CD4-positive, alpha-beta T cell treated with Interleukin-4 for 1 hour (primary cell): ENCODE measurements around the gene MDM4.
A peak's percentile ranks its signal among the peaks of the same experiment; 100 is the strongest.
"Not testable (repeated sequence)": the region's sequence is repeated elsewhere in the genome, so short reads cannot be mapped to it uniquely, and the experiment has no call there.

Experiments
- DNase-seq, 2 donors: peaks; one replicate each; pipeline ENCODE4 v3.0.0-alpha.2; 2020 to 2022

MDM4 gene

DNA sequence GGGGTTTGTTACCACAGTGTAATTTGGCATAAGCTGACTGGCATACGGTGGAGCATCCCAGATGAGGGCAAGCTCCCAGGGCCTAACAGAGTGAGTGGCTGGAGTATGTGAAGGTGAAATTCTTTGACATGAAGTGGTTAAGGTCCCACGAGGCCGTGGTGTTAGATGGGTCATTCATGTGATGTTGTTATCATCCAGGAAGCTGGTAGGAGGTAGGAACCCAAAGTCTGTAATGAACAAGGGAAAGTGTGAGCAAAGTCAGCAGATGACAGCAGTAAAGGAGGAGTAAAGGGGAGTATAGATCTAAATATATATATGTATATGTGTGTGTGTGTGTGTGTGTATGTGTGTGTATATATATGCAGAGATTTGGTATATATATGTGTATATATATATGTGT is 47.6 kb downstream of the MDM4 start:
- DNase-seq: no peak

DNA sequence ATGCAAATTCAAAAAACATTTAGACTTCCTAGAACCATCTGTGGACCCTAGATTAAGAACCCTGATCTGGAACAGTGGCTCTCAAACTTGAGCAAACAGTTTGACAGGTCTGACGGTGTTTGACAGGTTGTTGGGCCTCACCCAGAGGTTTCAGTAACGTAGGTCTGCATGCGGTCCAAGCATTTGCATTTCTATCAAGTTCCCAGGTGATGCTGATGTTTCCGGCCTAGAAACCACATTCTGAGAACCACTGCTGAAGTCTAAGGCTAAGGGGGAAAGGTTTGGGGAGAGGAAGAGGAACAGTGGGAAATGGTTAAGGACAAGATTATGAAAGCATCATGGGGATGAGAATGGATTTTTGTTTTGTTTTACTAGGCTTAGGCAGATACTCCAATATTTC is 48.6 kb downstream of the MDM4 start:
- DNase-seq: peak; percentile 34 to 58

GRCh38 chr1:204565617-204566582 is 49.7 kb downstream of the MDM4 start:
- peak; percentile 78 to 84 for DNase-seq

DNA sequence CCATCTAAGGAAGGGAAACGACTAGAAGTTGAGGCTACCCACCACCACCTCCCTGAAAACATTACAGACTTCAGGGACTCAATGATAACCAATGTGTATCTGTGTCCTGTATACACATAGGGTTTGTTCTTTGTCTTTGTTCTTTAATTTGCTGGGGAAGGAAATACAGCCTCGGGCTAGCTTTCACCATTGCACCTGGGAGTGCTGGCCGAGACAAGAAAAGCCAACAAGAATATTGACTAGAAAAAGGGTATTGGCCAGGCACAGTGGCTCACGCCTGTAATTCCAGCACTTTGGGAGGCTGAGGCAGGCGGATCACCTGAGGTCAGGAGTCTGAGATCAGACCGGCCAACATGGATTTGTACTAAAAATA is 50.4 kb downstream of the MDM4 start:
- DNase-seq: no peak

DNA sequence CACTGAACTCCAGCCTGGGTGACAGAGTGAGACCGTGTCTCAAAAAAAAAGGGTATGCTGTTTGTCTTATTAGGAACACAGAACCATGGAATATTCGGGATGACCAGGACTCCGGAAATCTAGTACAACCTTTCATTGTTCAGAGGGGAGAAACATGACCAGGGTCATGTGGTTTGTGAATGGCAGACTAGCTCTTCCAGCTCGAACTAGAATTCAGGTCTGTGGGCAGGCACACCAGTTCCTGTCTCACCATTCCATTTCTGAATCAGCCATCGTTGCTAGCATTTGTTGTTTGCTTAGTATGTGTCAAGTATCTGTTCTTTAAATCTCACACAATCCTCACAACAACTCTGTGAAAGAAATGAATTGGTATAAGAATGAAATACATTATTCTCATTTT is 50.9 kb downstream of the MDM4 start:
- DNase-seq: no peak

DNA sequence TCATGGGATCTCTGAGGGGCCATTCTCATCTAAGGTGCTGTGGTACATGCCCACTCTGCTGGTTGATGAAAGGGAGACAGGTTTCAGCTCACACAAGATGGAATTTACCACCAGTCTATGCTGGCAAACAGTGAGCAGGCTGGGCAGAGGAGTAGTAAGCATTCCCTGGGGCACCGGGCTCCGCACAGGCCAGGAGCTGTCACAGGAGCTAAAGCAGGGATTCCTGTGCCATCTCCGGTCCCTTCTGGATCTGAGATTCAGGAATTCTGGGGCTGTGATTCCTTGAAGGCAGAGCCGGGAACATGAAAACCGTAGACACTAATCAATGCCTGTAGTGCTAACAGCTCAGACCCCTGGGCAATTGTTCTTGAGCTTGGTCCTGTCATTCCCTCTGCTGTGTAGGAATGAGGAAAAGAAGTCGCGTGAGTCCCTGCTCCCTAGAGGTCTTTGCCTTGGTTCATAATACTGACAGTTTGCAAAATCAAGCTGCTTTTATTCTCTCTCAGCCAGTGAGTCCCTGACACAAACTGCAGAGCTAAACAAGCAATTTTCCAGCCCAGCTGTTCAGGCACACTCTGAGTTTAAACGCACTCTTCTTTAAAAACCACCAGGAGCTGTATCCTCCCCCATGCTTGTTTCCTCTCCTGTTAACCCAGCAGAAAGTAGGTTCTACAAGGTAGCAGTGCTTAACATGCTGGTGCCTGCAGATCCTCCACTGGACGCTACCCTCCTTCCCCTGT is 52.5 kb downstream of the MDM4 start:
- no peak for DNase-seq

GRCh38 chr1:204569478-204569877 is 53.3 kb downstream of the MDM4 start:
- DNase-seq: no peak

DNA sequence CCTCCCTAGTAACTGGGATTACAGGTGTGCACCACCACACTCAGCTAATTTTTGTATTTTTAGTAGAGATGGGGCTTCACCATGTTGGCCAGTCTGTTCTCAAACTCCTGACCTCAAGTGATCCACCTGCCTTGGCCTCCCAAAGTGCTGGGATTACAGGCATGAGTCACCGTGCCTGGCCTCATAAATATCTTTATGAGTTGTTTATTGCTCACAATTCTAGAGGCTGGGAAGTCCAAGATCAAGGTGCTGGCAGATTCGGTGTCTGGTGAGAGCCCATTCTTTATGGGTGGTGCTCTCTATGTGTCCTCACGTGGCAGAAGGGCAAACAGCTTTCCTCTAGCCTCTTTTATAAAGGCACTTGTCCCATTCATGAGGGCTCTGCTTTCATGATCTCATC is 53.8 kb downstream of the MDM4 start:
- not testable (repeated sequence) for DNase-seq

DNA sequence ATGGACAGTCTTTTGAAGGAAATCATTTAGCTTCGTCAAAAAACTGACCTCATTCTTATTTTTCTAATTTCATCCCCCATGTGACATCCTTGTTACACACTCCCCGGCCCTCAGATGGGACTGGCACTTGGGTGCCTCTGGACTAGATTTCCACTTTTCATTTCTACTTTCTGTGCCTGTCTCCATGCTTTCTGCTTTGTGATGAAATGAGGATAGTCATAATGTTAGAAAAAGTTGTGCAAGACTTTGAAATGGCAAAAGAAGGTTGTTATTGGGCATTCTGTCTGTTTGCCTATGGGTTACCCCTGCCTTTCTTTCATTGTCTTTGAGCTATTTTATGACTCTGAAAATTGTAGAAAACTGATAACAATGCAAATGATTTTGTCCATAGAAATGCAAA is 54.9 kb downstream of the MDM4 start:
- no peak for DNase-seq

DNA sequence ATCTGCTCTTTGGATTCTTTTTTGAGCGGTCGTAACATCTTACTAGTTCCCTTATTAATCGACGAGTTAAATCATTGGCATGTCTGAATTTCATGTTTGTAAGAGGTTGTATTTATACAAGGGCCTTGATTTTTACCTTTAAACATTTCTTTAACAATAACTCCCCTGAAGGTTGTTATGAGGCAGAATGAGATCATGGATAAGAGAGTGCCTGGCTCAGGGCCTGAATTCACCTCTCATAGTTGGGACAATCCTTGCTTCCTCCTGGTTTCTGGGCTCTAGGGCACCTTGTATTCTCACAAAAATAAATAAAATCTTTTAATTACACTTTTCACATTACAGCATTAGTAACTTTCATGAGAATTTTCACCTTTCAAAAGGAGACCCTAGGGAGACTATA is 55.4 kb downstream of the MDM4 start:
- no peak for DNase-seq

- DNase-seq: no peak
Measured at GRCh38 chr1:204572923-204573922, 57.0 kb downstream of the MDM4 start.

DNA sequence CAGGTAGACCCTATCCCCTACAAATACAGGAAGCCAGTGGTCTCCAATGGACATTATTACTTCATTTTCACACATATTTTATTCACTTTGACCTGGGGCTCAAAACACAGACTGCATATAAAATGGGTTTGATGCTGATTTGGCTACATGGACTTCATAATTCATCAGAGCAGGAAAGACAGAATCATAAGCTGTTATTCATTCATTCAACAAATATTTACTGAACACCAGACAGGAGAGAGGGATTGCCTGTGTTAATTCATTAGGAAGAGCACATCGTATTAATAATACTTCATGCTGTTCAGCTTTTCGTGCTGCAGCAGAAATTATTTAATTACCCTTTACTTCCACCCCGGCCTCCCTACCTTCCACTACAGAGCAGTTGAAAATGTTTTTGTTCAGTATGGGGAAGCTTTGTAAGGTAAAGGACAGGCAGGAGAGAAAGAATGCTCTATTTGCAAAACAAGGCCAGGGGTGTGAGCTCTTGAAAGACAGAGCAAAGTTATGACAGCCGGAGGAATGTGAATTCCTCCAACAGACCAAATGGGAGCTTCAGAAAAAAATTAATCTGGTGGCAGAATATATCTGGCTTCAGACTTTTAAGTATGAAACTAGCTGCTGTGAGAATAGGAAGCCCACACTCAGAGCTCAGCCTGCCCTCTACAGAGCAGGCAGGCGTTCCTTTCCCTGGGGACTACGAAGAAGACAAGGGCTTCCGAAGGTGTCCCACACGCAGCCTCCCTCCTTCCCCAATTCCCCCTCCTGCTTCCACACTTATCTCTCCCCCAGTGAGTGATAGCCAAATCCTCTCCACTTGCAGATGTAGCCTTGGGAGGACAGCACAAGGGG is 58.0 kb downstream of the MDM4 start:
- DNase-seq: no peak

DNA sequence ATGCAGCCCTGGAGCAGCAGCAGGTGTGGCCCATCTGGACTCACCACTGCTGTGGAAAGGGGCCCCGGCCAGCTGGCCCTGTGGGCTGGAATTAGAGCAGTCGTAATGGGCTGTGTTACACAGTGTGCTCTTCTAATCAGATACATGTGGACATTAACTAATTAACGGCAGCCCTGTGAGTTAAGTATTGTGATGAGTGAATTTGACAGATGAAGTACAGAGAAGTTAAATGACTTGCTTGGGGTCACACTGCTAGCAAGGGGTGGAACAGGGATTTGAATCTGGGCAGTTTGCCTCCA is 58.6 kb downstream of the MDM4 start:
- no peak for DNase-seq

DNA sequence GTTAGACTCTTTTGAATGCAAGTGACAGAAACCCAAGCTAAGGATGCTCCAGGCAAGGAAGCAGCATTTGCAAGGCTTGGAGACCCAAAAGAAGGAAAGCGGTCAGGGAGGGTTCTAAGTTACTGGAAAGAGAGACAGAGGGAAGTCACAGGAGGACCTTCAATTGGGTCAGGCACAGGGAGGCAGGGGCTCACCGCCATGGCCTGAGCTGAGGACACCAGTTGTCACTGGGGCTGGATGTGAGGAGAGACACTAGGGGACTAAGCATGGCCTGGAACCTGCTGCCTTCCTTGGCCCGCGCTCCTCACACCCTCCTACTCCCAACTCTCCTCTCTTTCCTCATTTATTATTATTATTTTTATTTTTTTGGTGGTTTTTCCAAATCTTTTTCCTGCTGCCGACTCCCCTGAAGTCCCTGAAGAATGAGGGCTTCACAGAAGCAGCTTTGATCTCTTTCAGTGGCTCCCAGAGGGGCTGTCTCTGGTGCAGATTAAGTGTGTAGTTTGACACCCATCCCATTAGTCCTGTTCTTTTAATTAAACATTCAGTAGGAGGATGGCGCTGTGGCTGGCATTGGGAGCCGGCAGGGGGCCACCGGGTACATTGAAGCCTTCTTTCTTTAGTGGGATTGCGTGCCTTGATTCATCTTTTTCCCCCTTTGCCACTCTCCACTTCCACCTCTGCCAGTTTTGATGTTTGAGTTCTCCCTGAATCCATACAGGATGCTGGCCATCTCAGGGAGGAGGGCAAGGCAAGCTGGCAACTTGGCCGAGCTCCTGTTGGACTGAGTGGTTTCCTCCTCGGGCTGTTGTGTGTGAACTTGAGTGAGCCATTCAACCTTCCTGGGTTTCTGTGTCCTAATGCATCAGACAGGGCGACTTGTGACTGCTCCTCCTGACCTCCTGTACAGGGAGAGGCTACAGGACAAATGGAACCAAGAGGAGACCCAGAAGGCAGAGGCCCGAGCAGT is 59.3 kb downstream of the MDM4 start:
- no peak for DNase-seq

DNA sequence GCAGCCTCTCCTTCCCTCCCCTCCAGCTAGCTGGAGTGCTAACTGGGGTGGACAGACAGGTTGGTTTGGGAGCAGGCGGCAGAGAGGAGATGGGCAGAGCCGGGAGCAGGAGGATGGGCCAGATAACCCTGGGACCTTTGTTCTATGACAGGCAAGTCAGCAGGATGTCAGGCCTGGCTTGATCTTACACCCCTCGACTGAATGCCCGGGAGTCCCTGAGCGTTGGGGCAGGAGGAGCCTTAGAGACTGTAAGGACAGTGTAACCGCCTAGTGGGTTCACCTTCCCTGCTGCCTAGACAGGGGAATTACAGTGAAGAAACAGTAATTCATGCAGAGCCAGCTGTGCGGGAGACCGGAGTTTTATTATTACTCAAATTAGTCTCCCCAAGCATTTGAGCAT is 60.2 kb downstream of the MDM4 start:
- no peak for DNase-seq

DNA sequence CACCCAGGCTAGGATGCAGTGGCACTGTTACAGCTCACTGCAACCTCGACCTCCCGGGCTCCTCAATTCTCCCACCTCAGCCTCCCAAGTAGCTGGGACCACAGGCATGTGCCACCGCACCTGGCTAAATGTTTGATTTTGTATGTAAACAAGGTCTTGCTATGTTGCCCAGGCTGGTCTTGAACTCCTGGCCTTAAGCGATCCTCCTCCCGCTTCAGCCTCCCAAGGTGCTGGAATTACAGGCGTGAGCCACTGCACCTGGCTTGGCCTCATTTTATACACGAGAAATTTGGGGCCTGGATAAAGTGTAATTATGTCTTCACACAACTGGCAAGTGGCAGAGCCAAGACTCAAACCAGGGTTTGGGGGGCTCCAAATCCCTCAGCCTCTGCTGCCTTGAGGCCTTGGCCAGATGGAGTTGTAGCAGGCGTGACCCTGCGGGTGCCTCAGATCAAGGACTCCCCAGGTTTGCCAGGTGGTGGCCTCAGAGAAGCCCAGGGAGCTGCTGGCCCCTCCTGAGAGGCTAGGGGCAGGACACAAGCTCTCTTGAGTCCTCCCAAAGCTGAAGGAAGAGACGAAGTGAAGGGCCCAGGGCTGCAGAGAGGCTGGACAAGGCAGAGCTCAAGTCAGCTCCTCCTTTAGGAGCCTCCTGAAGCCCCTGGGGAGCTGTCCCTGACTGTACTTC is 61.7 kb downstream of the MDM4 start:
- DNase-seq: no peak

DNA sequence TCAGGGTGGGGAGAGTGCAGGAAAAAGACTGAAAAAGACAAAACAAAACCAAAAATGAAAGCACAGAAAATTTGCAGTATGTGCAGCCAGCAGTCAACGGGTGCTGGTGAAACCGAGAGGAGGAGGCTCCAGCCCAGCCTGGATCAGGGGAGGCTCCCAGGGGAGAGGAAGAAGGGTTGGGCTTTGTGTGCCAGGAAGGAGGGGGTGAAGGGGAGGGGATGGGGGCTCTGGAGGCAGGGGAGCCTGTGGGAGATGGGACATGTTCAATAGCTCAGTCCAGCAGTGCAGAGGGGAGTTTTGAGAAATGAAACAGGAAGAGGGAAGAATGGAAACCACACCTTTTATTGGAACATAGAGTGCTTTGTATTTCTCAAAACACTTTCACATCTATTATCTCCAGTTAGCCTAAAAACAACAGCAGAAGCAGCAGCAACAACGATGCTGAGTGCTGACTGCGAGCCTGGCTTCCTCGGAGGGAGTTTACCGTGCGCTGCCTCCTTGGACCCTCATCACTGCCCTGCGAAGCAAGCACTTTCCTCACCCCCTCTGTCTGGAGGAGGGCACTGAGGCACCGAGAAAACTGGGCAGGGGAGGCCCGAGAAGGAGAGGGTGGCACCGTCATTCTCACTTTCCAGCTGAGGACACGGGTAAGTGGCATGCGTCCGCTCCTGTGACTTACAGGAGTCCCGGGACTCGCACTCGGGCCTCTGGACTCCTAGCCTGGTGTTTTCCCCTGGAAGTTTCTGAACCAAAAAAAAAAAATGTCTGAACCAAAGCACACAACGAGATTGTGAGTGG is 62.9 kb downstream of the MDM4 start:
- peak; percentile 13 to 14 for DNase-seq

DNA sequence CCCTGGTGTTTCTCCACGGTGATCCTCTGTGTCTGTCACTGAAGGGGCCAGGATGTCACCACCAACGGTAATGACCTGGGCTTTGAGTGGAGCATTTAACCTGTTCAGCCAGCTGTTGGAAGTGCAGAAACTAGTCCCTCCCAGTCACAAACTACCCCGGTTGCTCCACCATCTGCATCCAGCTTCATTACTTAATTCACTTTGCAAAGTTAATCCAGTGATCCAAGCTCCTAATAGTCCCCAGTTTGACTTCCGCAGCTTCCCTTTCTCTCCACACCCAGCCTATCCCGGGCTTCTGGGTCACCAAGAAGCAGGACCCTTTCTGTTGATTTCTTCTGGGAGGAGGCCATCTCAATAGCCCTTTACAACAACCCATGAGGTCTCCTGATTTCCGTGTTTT is 63.5 kb downstream of the MDM4 start:
- DNase-seq: no peak

DNA sequence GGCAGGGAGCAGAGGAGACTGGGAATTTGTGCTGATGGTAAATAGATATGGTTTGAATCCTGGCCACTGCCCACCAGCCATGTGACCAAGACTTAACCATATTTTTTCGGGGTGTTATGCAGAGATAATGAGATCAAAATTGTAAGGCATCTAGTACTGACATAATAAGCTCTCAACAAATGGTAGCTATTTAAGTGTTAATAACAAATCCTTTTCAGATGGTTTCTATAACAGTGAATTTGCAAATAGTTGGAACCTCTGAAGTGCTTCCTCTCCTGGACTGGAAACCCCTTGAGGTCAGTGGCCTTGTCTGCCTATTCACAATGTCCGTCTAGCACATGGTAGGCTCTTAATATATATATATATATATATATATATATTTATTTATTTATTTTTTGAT is 64.7 kb downstream of the MDM4 start:
- no peak for DNase-seq
